ENCODE results near the gene COLGALT1. TPM values are rescaled to one million over a fixed set of nuclear protein-coding genes. Genes with fewer than 3 reads are reported as not detected.

The COLGALT1 gene
- total and polyA plus RNA-seq, 2 experiments from 2014 or later = 54.9 to 61.3 TPM

GRCh38 chr19:17623224-17623935, 67.9 kb downstream of the COLGALT1 start:
- Histone ChIP-seq H3K4me2 (no peak overlapping the region), H3K36me3 (replicated peaks; ENCODE audit: insufficient read depth, low read depth) (no peaks in the 10 kb centered on the region), H2AFZ (no peak overlapping the region), H3K4me3 (no peak overlapping the region), H3K27ac (no peak overlapping the region), H3K9me3 (ENCODE audit: low read depth) (no peaks in the 10 kb centered on the region), H4K20me1 (ENCODE audit: insufficient read depth, poor library complexity, severe bottlenecking) (no peaks in the 10 kb centered on the region), H3K4me1 (ENCODE audit: insufficient read depth) (no peaks in the 10 kb centered on the region), H3K79me2 (no peaks in the 10 kb centered on the region), H3K9me2 (replicated peaks; ENCODE audit: insufficient read depth) (no peaks in the 10 kb centered on the region), H3K27me3 (no peaks in the 10 kb centered on the region)
- WGBS (ENCODE audit: low lambda C conversion rate, missing lambda C conversion rate) = 93% methylated on average over 5 of the region's 31 CpGs
- no peak for DNase-seq (ENCODE audit: low spot score)
- TF ChIP-seq EZH2phosphoT487 (IDR thresholded peaks at IDR 0.05; ENCODE audit: low read depth, severe bottlenecking, unreplicated experiment) (no peak), CTCF (IDR thresholded peaks at IDR 0.05; ENCODE audit: poor library complexity) (no peak), EZH2 (IDR thresholded peaks at IDR 0.05; ENCODE audit: borderline replicate concordance) (no peak)

- no peaks in the 10 kb centered on the region for H3K27me3 ChIP-seq
- no peaks in the 10 kb centered on the region for H3K9me2 ChIP-seq (replicated peaks; ENCODE audit: insufficient read depth)
- 93% methylated on average over 16 of the region's 16 CpGs for WGBS (ENCODE audit: low lambda C conversion rate, missing lambda C conversion rate)
Observed at GRCh38 chr19:17624314-17624991, 69.0 kb downstream of the COLGALT1 start.

GRCh38 chr19:17625043-17625442, 69.6 kb downstream of the COLGALT1 start:
- Histone ChIP-seq H3K4me2 (no peak overlapping the region), H3K36me3 (replicated peaks; ENCODE audit: insufficient read depth, low read depth) (no peaks in the 10 kb centered on the region), H3K9me3 (ENCODE audit: low read depth) (no peaks in the 10 kb centered on the region), H3K27me3 (no peaks in the 10 kb centered on the region), H3K27ac (no peak overlapping the region), H2AFZ (no peak overlapping the region), H3K4me3 (no peak overlapping the region), H3K79me2 (no peaks in the 10 kb centered on the region), H3K9me2 (replicated peaks; ENCODE audit: insufficient read depth) (no peaks in the 10 kb centered on the region), H3K4me1 (ENCODE audit: insufficient read depth) (no peaks in the 10 kb centered on the region), H4K20me1 (ENCODE audit: insufficient read depth, poor library complexity, severe bottlenecking) (no peaks in the 10 kb centered on the region)
- no peak for DNase-seq (ENCODE audit: low spot score)
- TF ChIP-seq CTCF (IDR thresholded peaks at IDR 0.05; ENCODE audit: poor library complexity) (no peak), EZH2 (IDR thresholded peaks at IDR 0.05; ENCODE audit: borderline replicate concordance) (no peak), EZH2phosphoT487 (IDR thresholded peaks at IDR 0.05; ENCODE audit: low read depth, severe bottlenecking, unreplicated experiment) (no peak)
- WGBS (ENCODE audit: low lambda C conversion rate, missing lambda C conversion rate) = 100% methylated on average over 1 of the region's 1 CpG

More at GRCh38 chr19:17624314-17624991, 69.0 kb downstream of the COLGALT1 start:
- TF ChIP-seq EZH2phosphoT487 (IDR thresholded peaks at IDR 0.05; ENCODE audit: low read depth, severe bottlenecking, unreplicated experiment) = no peak
- TF ChIP-seq CTCF (IDR thresholded peaks at IDR 0.05; ENCODE audit: poor library complexity) = no peak
- no peak for TF ChIP-seq EZH2 (IDR thresholded peaks at IDR 0.05; ENCODE audit: borderline replicate concordance)
- no peak overlapping the region for H3K4me3 ChIP-seq
- H3K4me2 ChIP-seq = no peak overlapping the region
- no peaks in the 10 kb centered on the region for H3K36me3 ChIP-seq (replicated peaks; ENCODE audit: insufficient read depth, low read depth)
- H3K79me2 ChIP-seq = no peaks in the 10 kb centered on the region
- H2AFZ ChIP-seq = no peak overlapping the region
- H3K4me1 ChIP-seq (ENCODE audit: insufficient read depth) = no peaks in the 10 kb centered on the region
- DNase-seq (ENCODE audit: low spot score) = no peak
- H3K9me3 ChIP-seq (ENCODE audit: low read depth) = no peaks in the 10 kb centered on the region
- no peaks in the 10 kb centered on the region for H4K20me1 ChIP-seq (ENCODE audit: insufficient read depth, poor library complexity, severe bottlenecking)
- H3K27ac ChIP-seq = no peak overlapping the region
